Activated T-cell treated with anti-CD3 and anti-CD28 coated beads, Interleukin-2, amount 50 U/mL, for 4 hours (primary cell): ENCODE measurements around the gene FGF7. TPM values are rescaled to one million over a fixed set of nuclear protein-coding genes. Genes with fewer than 3 reads are reported as not detected.
"Not testable (repeated sequence)": the region's sequence is repeated elsewhere in the genome, so short reads cannot be mapped to it uniquely, and the experiment has no call there.

Experiments used
- ATAC-seq, 2 donors: fragments of 200-7000 bp; cut with Tn5 transposase; one replicate each; pipeline ENCODE4 v1.10.0; 2021
- DNase-seq: peaks from one replicate; pipeline ENCODE4 v3.0.0-alpha.2; 2020
- H3K27me3 Mint-ChIP-seq: one replicate; pipeline ENCODE4 v1.8.0; 2021; ENCODE audit warnings: low read depth, mixed read lengths
- H3K36me3 Mint-ChIP-seq: one replicate; pipeline ENCODE4 v1.8.0; 2022; ENCODE audit warnings: mixed read lengths; ENCODE audit not compliant: insufficient read depth
- H3K4me1 Mint-ChIP-seq: one replicate; pipeline ENCODE4 v1.8.0; 2021; ENCODE audit warnings: low read depth, mixed read lengths
- H3K4me3 Mint-ChIP-seq: one replicate; pipeline ENCODE4 v1.8.0; 2021; ENCODE audit warnings: mild to moderate bottlenecking, moderate library complexity, mixed read lengths
- H3K9me3 Mint-ChIP-seq: one replicate; pipeline ENCODE4 v1.8.0; 2021; ENCODE audit warnings: mixed read lengths
- total RNA-seq, 3 donors: library from RNA; stranded (reverse); gene quantifications; one replicate each; pipeline ENCODE4 v1.2.1, GENCODE V29; 2021

Gene FGF7
- total RNA-seq, 3 donors from 2014 or later: 0.08 TPM; not detected in 2

DNA sequence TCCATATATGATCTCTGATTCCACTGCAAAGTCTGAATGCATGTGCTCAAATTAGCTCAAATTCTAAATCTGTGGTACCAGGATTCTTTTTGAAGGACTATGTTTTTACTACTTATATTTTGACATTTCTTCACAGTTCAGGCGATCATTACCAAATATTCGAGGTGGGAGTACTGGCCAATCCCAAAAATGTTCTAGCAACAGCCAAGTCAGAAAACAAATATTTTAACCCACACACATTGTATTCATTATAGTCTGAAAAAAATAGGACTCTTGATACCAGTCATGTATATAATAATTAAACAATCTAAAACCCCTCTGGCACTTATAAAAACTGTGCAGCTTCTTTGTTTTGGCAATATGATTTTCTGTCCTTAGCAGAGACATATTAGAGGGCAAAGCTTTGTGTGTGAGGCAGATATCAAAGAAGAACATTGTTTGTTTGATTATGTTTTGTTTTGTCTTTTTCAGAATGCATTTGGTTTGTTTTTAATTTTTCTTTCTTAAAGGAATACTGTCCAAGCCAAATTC lies 37.4 kb downstream of the FGF7 start:
- ATAC-seq: no peak
- H3K4me3 Mint-ChIP-seq: no peak overlapping the region
- no peaks in the 10 kb centered on the region for H3K36me3 Mint-ChIP-seq
- H3K9me3 Mint-ChIP-seq: no peaks in the 10 kb centered on the region
- H3K27me3 Mint-ChIP-seq: peaks cover 11% of the 10 kb centered on the region
- no peak for DNase-seq
- no peaks in the 10 kb centered on the region for H3K4me1 Mint-ChIP-seq

DNA sequence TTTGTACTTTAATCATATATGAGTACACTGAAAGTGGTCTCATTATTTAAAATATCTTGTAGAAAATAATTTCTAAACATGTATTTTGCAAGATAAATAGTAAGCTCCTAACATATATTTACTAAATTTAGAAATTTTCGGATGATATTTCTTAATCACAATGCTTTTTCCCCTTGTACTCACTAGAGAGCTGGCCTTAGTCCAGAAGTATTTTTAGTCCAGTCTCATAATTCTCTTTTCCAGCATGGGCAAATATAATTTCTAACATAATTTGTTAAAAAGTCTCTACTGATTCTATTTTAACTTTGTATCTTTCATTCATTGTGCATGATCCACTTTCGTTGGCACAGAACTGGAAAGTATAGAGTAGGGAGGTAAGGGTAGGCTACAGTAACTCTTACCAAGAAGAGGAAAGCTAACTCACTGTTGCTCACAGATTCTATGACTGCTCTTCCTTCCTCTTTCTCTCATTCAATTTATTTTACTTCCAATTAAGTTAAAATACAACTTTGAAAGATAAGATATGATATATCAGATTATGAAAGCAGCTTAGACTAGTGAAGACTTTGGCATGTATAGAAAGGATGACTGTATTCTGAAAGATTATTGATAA lies 39.3 kb downstream of the FGF7 start:
- Mint-ChIP-seq H3K4me3 (no peak overlapping the region), H3K36me3 (no peaks in the 10 kb centered on the region), H3K4me1 (peaks cover 8% of the 10 kb centered on the region), H3K9me3 (no peaks in the 10 kb centered on the region), H3K27me3 (peaks cover 7% of the 10 kb centered on the region)
- DNase-seq: no peak
- no peak for ATAC-seq

DNA sequence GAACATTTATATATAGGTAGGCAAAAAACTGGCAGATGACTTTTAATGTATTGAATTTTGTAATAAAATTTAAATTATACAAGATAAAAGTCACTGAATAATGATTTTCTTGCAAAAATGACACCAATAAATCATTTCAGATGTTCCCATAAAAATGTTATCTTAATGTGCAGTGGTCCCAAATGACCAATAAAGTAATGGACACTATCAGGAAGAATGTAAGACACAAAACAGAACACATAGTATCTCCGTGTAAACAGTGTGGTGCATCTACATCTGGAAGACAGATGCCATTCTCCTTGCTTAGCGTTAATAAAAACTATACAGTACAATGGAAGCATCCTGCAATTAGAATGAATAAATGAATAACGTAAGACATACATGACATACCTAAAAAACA lies 41.5 kb downstream of the FGF7 start:
- DNase-seq (no peak), ATAC-seq (no peak)
- Mint-ChIP-seq H3K4me1 (peaks cover 8% of the 10 kb centered on the region), H3K4me3 (no peak overlapping the region), H3K36me3 (no peaks in the 10 kb centered on the region), H3K27me3 (peaks cover 3% of the 10 kb centered on the region), H3K9me3 (no peaks in the 10 kb centered on the region)

DNA sequence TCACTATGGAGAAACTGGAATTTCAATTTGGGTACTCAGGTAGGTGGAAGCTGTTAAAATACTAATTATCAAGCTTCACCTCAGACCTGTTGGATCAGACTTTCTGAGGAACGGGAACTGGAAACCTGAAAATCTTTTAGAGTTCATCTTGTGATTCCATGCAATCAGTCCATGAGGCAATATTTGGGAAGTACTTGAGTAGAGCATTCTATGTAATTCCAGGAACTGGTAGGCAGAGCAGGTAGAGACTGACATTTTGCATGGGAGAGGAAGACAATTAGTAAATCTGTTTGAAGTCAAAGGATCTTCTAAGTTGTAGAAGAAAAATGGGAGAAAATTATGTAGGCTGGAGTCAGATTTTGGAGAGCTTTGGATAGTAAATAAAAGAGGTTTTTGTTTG lies 43.1 kb downstream of the FGF7 start:
- DNase-seq: no peak
- Mint-ChIP-seq H3K4me1 (peaks cover 8% of the 10 kb centered on the region), H3K4me3 (no peak overlapping the region), H3K9me3 (no peaks in the 10 kb centered on the region), H3K27me3 (no peaks in the 10 kb centered on the region), H3K36me3 (no peaks in the 10 kb centered on the region)
- ATAC-seq: no peak

DNA sequence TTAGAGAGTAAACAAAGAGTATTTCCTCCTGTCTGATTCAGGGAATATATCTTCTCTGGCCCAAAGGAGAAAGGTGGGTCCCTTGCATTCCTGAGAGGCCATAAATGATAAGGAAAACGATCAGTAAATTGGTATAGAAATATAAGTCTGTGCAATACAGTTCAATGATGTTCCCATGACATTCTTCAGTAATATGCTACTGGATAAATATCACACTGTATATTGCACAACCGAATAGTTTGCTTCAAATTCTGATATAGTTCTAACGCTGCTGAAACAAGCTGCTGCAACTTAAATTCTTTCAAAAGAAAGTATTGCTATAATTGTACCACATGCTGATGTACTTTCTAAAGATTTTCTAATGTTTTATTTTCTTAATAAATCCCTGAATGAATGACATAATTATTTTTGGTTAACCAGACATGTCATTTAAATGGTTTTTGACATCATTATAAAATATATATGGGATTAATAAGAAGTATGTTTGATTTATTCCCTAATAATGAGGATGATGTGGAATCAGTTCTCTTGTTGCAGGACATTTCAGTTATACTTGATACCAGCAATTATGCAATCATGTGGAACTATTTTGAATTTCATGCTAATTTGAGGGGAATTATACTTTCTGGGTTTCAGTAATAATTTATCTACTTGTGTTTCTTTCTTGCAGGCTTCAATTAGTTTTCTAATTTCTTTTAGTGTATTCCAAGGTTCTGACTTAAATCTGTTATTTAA lies 44.9 kb downstream of the FGF7 start:
- Mint-ChIP-seq H3K4me3 (no peak overlapping the region), H3K9me3 (no peaks in the 10 kb centered on the region), H3K27me3 (no peaks in the 10 kb centered on the region), H3K36me3 (no peaks in the 10 kb centered on the region), H3K4me1 (peaks cover 11% of the 10 kb centered on the region)
- no peak for ATAC-seq
- DNase-seq: no peak

DNA sequence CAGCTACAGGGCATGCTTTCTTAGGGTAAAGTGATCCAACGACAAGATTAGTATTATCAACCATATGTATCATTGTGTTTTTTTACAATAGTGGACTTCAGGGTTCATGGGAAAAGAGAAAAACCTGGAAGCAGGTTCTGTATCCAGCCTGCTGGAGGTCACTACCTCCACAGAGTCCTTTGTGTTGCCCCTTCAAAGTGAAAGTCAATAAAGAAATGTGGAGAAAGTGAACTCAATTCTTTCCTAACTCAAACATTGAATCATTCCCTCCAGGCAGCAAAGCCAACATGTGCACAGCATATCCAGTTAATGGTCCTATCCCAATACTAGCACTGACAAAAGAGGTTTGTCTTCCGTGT lies 45.4 kb downstream of the FGF7 start:
- ATAC-seq (no peak), DNase-seq (no peak)
- Mint-ChIP-seq H3K27me3 (no peaks in the 10 kb centered on the region), H3K4me1 (peaks cover 11% of the 10 kb centered on the region), H3K36me3 (no peaks in the 10 kb centered on the region), H3K9me3 (no peaks in the 10 kb centered on the region), H3K4me3 (no peak overlapping the region)

DNA sequence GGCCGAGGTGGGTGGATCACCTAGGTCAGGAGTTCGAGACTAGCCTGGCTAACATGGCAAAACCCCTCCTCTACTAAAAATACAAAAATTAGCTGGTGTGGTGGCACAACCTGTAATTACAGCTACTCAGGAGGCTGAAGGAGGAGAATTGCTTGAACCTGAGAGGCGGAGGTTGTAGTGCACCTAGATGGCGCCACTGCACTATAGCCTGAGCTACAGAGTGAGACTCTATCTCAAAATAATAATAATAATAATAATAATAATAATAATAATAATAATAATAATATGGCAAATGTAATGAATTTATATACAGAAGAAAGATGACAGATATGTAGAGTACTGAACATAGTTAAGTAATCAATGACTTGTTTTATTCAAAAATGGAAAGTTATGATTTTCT lies 48.2 kb downstream of the FGF7 start:
- not testable (repeated sequence) for H3K4me3 Mint-ChIP-seq, H3K36me3 Mint-ChIP-seq, ATAC-seq, H3K27me3 Mint-ChIP-seq, H3K9me3 Mint-ChIP-seq, H3K4me1 Mint-ChIP-seq, DNase-seq

DNA sequence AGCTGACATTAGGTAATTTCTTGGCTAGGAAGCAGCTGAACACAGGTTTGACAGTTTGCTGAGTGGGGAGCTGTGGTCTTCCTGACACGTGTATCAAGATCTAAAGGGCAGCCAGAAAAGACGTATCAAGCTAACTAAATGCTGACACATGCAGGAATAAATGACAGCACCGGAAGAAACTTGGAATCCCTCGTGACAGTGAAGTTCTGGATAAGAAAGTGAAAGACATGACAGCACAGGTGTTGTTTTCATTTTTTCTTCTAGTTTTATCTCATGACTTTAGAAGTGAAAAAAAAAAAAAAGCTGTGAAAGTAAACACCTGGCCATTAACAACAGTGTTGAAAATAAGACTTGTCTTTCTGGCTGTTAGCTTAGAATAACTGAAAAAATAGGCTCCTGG lies 48.7 kb downstream of the FGF7 start:
- no peak overlapping the region for H3K4me3 Mint-ChIP-seq
- peaks cover 8% of the 10 kb centered on the region for H3K4me1 Mint-ChIP-seq
- H3K27me3 Mint-ChIP-seq: no peaks in the 10 kb centered on the region
- DNase-seq: no peak
- peak in 1 of 2 donors; percentile 66 for ATAC-seq
- no peaks in the 10 kb centered on the region for H3K9me3 Mint-ChIP-seq
- H3K36me3 Mint-ChIP-seq: no peaks in the 10 kb centered on the region

DNA sequence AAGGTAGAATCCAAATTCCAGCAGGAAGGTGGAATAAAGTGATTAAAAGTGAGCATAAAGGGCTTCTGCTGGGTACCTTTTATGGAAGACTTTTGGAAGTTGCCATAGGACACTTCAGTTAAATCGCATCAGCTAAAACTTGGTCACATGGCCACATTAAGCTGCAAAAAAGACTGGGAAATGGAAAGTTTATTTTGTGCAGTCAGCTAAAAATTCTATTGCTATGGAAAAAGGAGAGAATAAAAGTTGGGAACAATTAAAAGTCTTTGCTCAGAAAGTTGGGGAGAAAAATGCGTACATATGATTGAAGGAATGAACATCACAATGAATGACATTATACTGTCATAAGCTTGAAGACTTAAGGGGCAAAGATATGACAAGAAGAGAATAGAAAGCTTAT lies 49.3 kb downstream of the FGF7 start:
- Mint-ChIP-seq H3K4me3 (no peak overlapping the region), H3K4me1 (peaks cover 3% of the 10 kb centered on the region), H3K9me3 (no peaks in the 10 kb centered on the region), H3K27me3 (no peaks in the 10 kb centered on the region), H3K36me3 (no peaks in the 10 kb centered on the region)
- DNase-seq (no peak), ATAC-seq (no peak)

DNA sequence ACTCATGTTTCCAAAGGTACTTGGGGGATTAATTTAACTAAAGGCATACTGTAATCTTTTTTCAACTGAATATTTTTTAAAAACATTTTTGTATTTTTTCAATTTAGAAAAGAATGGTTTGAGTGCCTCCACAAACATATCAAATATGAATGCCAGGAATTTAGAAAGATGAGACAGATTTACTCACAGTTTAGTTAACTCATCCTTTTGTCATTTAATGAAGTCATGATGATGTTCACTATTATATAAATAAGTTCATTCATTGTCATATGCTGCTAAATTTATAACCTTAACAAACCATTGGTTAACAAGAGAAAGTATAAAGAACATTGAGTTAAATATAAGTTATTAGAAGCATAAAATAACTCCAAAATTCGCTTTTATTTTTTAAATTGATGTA lies 50.0 kb downstream of the FGF7 start:
- DNase-seq (no peak), ATAC-seq (no peak)
- H3K36me3 Mint-ChIP-seq: no peaks in the 10 kb centered on the region
- no peaks in the 10 kb centered on the region for H3K9me3 Mint-ChIP-seq
- no peaks in the 10 kb centered on the region for H3K27me3 Mint-ChIP-seq
- no peak overlapping the region for H3K4me3 Mint-ChIP-seq
- H3K4me1 Mint-ChIP-seq: peaks cover 3% of the 10 kb centered on the region

DNA sequence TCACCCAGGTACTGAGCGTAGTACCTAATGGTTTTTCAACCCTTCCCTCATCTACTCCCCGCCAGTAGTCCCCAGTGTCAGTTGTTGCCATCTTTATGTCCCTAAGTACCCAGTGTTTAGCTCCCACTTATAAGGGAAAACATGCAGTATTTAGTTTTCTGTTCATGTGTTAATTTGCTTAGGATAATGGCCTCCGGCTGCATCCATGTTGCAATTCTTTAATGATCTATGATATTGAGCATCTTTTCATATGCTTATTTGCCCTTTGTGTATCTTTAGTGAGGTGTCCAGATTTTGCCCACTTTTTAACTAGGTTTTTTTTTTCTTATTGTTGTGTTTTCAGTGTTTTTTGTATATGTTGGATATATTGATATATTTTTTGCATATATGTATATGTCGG lies 55.0 kb downstream of the FGF7 start:
- H3K4me1 Mint-ChIP-seq, H3K4me3 Mint-ChIP-seq, H3K36me3 Mint-ChIP-seq, H3K27me3 Mint-ChIP-seq, ATAC-seq, H3K9me3 Mint-ChIP-seq, DNase-seq: not testable (repeated sequence)

DNA sequence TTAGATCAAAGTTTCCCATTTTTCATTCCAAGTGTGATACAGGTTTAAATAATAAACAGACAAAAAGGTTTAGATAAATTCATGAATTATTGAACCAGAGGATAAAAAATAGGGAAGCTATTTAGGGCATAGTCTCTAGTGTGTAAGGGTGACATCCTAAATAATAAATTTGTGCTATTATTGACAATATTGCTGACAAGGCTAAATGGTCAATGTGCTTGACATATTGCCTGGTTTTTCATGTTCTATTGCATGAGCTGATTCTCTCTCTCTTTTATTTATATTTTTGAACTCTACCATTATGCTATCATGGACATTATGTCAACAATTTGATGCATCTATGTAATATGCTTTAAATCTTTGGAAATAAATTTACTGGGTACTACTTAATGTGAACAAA lies 55.9 kb downstream of the FGF7 start:
- not testable (repeated sequence) for H3K27me3 Mint-ChIP-seq, H3K4me3 Mint-ChIP-seq, DNase-seq, ATAC-seq, H3K9me3 Mint-ChIP-seq, H3K4me1 Mint-ChIP-seq, H3K36me3 Mint-ChIP-seq

DNA sequence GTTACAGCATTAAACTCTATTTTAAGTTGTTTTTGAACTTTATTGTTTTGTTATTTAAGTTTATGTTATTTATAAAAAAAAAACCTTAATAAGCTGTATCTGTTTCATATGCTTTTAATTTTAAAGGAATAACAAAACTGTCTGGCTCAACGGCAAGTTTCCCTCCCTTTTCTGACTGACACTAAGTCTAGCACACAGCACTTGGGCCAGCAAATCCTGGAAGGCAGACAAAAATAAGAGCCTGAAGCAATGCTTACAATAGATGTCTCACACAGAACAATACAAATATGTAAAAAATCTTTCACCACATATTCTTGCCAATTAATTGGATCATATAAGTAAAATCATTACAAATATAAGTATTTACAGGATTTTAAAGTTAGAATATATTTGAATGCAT lies 62.4 kb downstream of the FGF7 start:
- not testable (repeated sequence) for ATAC-seq, H3K4me3 Mint-ChIP-seq, H3K9me3 Mint-ChIP-seq, H3K27me3 Mint-ChIP-seq, DNase-seq, H3K4me1 Mint-ChIP-seq, H3K36me3 Mint-ChIP-seq

DNA sequence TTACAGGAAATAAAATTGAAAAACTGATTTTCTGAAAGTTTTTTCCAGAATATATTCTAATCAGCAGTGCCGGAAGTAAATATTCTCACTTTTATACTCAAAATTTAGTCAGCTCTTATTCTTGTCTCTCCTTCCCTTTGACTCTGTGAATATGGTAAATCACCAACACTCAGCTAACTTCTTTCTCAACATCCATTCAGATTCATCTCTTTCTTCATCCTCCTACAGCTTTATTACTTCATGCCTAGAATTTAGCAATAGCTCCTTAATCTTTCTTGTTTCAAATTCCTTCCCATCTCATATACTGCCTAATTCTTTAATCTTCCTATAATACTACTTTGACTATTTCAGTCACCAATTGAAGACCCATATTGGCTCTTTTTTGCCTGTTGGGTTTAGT lies 67.9 kb downstream of the FGF7 start:
- Mint-ChIP-seq H3K4me3 (no peak overlapping the region), H3K9me3 (no peaks in the 10 kb centered on the region), H3K27me3 (no peaks in the 10 kb centered on the region)

DNA sequence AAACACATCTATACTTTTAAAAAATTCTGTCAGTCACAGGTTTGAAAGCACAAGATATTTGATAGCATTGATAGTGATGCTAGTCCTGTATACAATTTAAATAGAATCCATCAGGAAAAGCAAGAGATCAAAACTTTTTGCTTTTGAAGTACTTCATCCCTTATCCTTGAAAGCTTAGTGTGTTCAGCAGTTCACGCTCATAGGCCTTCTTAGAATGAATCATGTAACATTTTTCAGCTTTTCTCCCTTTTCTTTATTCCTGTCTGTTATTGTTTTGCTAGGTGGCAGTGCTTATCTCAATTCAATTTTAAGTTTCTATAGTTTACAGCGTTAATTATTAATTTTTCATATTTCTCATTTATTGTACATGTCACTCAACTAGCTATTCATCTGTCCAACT lies 69.1 kb downstream of the FGF7 start:
- no peaks in the 10 kb centered on the region for H3K27me3 Mint-ChIP-seq
- H3K4me3 Mint-ChIP-seq: no peak overlapping the region
- DNase-seq (no peak), ATAC-seq (no peak)
- H3K36me3 Mint-ChIP-seq: no peaks in the 10 kb centered on the region
- no peaks in the 10 kb centered on the region for H3K4me1 Mint-ChIP-seq
- H3K9me3 Mint-ChIP-seq: no peaks in the 10 kb centered on the region

More for the DNA sequence above, 67.9 kb downstream of the FGF7 start:
- ATAC-seq: no peak
- Mint-ChIP-seq H3K4me1 (no peaks in the 10 kb centered on the region), H3K36me3 (no peaks in the 10 kb centered on the region)
- no peak for DNase-seq
